ENCODE results near the gene SCN8A. TPM values are rescaled to one million over a fixed set of nuclear protein-coding genes. Genes with fewer than 3 reads are reported as not detected.

The SCN8A gene
- total and polyA plus RNA-seq, 2 donors (not counting 3 experiments of a cell fraction or from before 2014, with no cell fraction given): 9.4 to 20.4 TPM

GRCh38 chr12:51836041-51836826, 245.2 kb downstream of the SCN8A start:
- H3K4me2 ChIP-seq (ENCODE audit: insufficient read depth, low read length): no peak overlapping the region

More at GRCh38 chr12:51836041-51836826, 245.2 kb downstream of the SCN8A start:
- H3K9ac ChIP-seq (replicated peaks; ENCODE audit: extremely low read depth, insufficient read depth, low read length): no peak overlapping the region
- no TSS peak for BruUV-seq (replicated peaks)
- H2AFZ ChIP-seq (ENCODE audit: low read depth, low read length): no peak overlapping the region
- FAIRE-seq (no peak), DNase-seq (ENCODE audit: low read depth, low spot score) (no peak)
- intact Hi-C loops (cut with micrococcal nuclease): no loop called here
- H3K4me1 ChIP-seq (ENCODE audit: control insufficient read depth, extremely low read depth, insufficient read depth, low read length): peaks cover 10% of the 10 kb centered on the region
- no peaks in the 10 kb centered on the region for H4K20me1 ChIP-seq (replicated peaks; ENCODE audit: control insufficient read depth, extremely low read depth, insufficient read depth, low read length)
- CTCF ChIA-PET: interaction anchor here (2.6 to 4.2 kb wide), 2 partner anchors 13 to 38 kb away, joined by 15 to 23 read pairs; no protein-coding TSS in a partner anchor
- H3K79me2 ChIP-seq (ENCODE audit: control insufficient read depth, insufficient read depth, low read length): no peaks in the 10 kb centered on the region
- H3K4me3 ChIP-seq (replicated peaks in 1 of 3; ENCODE audit: insufficient read depth in 1 of 3, low read depth in 1 of 3, low read length in 3 of 3): no peak overlapping the region
- TF ChIP-seq MYC (IDR thresholded peaks at IDR 0.05; ENCODE audit: low read depth, low read length): no peak
- no peak for TF ChIP-seq POLR2AphosphoS5 (IDR thresholded peaks at IDR 0.05; ENCODE audit: insufficient read depth, low read depth, low read length)
- TF ChIP-seq EZH2 (IDR thresholded peaks at IDR 0.05; ENCODE audit: borderline replicate concordance, low read depth, low read length, severe bottlenecking): no peak
- TF ChIP-seq GATA2 (IDR thresholded peaks at IDR 0.05; ENCODE audit: insufficient read depth, insufficient read length, low read depth, low read length): no peak
- no peak for TF ChIP-seq POLR2A (IDR thresholded peaks at IDR 0.05; ENCODE audit: low read depth, low read length)
- TF ChIP-seq JUN (IDR thresholded peaks at IDR 0.05; ENCODE audit: borderline replicate concordance, insufficient read depth, insufficient read length, low read depth): no peak
- no peak for TF ChIP-seq FOS (IDR thresholded peaks at IDR 0.05; ENCODE audit: borderline replicate concordance, insufficient read depth, low read length)
- TF ChIP-seq, protein P1, sequence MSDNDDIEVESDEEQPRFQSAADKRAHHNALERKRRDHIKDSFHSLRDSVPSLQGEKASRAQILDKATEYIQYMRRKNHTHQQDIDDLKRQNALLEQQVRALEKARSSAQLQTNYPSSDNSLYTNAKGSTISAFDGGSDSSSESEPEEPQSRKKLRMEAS (IDR thresholded peaks at IDR 0.05; ENCODE audit: insufficient read depth, insufficient read length): no peak
- TF ChIP-seq, protein P2, sequence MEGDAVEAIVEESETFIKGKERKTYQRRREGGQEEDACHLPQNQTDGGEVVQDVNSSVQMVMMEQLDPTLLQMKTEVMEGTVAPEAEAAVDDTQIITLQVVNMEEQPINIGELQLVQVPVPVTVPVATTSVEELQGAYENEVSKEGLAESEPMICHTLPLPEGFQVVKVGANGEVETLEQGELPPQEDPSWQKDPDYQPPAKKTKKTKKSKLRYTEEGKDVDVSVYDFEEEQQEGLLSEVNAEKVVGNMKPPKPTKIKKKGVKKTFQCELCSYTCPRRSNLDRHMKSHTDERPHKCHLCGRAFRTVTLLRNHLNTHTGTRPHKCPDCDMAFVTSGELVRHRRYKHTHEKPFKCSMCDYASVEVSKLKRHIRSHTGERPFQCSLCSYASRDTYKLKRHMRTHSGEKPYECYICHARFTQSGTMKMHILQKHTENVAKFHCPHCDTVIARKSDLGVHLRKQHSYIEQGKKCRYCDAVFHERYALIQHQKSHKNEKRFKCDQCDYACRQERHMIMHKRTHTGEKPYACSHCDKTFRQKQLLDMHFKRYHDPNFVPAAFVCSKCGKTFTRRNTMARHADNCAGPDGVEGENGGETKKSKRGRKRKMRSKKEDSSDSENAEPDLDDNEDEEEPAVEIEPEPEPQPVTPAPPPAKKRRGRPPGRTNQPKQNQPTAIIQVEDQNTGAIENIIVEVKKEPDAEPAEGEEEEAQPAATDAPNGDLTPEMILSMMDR (IDR thresholded peaks at IDR 0.05; ENCODE audit: extremely low read depth in 1 of 2, insufficient read depth in 1 of 2, low read depth in 1 of 2, low read length in 2 of 2): no peak
- POLR2A ChIA-PET: no interaction called here
- no peaks in the 10 kb centered on the region for H3K36me3 ChIP-seq (ENCODE audit: control insufficient read depth in 2 of 2, extremely low read depth in 1 of 2, insufficient read depth in 2 of 2, low read length in 2 of 2)
- peaks cover 3 to 18% of the 10 kb centered on the region in 2 experiments for H3K27me3 ChIP-seq (ENCODE audit: control insufficient read depth in 2 of 2, insufficient read depth in 2 of 2, low read length in 2 of 2)
- no peaks in the 10 kb centered on the region for H3K9me3 ChIP-seq (replicated peaks; ENCODE audit: control insufficient read depth, insufficient read depth, low read length)
- H3K27ac ChIP-seq (ENCODE audit: insufficient read depth, low read depth, low read length): no peak overlapping the region
- dilution Hi-C loops (cut with MboI; ENCODE audit: extremely low pct_ligation_motif_present, low sequenced_read_pairs): no loop called here
- H3K9me1 ChIP-seq (replicated peaks; ENCODE audit: control insufficient read depth, extremely low read depth, insufficient read depth, low read length): no peaks in the 10 kb centered on the region

Measured in endothelial cell of umbilical vein (primary cell).